Muscle of back (tissue), 11 donors: ENCODE data around the gene JAM3. TPM values are rescaled to one million over a fixed set of nuclear protein-coding genes. Genes with fewer than 3 reads are reported as not detected.
A peak's percentile ranks its signal among the peaks of the same experiment; 100 is the strongest.
"Not testable (repeated sequence)": the region's sequence is repeated elsewhere in the genome, so short reads cannot be mapped to it uniquely, and the experiment has no call there.

Experiments
- DNase-seq, 3 donors: peaks; one replicate each; pipeline versions ENCODE4 v3.0.0 to v3.0.0-alpha.2; 2013
- polyA plus RNA-seq, 10 donors: library from polyadenylated mRNA; unstranded; fragments of 120-200 nt; gene quantifications; one replicate each; pipeline ENCODE4 v1.2.1, GENCODE V29; 2013; ENCODE audit not compliant: insufficient read length in 10 of 10

JAM3 gene
- polyA plus RNA-seq, 10 donors: 103 to 158 (median 127) TPM

DNA sequence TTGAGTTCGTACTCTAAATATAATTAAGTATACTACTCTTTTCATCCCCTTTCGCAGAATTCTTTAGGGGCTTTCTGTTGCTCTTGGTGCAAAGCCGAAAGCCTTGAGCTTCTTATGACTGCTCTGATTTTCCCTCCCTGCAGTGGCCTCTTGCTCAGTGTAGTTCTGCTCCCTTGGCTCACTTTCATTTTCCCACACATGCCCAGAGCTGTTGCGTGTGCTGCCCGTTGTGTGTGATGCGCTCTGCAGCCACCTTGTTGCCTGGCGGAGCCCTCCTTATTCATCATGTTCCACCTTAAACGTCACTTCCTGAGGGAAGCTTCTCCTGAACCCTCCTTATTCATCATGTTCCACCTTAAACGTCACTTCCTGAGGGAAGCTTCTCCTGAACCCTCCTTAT is 23.1 kb downstream of the JAM3 start:
- DNase-seq: not testable (repeated sequence)

DNA sequence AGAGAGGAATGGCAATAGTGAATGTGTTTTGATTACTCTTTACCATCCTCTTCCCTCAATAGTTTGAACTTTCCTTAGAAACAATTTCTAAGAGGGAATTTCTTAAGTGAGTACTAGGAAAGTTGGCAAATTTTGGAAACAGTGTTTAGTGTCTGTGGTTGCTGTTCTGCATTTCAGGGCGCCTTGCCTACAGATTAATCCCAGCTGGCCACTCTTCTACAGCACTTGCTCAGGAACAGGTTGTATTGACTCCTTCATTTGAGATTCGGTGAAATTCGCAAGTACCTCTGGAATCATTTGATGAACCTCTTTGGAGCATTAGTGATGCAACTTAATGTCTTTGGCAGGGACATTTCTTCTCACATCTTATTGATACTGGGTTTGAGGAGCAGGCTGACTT is 28.3 kb downstream of the JAM3 start:
- DNase-seq: no peak

DNA sequence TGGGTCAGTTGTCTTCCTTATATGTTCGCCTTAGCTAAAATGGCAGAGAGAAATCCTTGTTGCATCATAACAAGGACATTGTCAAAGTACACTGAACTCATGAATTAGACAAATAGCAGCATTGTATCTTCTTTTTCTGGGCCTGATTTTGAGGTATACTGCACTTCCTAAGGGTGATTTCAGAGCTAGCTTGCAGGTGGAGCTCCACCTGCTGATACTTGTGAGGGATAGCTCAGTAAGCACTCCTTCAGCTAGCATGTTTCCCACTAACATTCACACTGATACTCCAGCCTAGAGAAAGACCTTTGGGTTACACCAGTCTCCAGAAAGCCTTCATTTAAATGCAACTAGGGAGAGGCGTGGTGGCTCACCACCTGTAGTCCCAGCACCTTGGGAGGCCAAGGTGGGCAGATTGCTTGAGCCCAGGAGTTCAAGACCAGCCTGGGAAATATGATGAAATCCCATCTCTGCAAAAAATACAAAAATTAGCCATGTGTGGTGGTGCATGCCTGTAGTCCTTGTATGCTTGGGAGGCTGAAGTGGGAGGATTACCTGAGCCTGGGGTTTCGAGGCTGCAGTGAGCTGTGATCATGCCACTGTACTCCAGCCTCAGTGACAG is 29.8 kb downstream of the JAM3 start:
- DNase-seq: no peak

DNA sequence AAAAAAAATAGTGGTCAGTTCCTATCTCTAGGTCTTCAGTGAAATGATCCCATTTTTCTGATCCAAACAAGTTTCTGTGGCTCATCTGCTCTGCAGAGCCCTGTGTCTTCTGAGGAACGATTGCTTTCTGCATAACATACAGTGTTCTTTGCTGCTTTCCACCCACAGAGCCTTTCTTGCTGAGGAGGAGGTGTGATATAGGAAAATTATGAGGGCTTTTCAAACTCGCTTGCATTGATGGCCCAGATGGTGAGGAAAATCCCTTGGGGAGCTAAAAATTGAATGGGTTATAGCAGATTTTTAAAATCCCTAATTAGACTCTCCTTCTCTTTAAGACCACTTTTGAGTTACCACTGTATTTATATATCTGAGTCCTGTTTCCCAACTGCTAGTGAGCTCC is 31.3 kb downstream of the JAM3 start:
- no peak for DNase-seq

DNA sequence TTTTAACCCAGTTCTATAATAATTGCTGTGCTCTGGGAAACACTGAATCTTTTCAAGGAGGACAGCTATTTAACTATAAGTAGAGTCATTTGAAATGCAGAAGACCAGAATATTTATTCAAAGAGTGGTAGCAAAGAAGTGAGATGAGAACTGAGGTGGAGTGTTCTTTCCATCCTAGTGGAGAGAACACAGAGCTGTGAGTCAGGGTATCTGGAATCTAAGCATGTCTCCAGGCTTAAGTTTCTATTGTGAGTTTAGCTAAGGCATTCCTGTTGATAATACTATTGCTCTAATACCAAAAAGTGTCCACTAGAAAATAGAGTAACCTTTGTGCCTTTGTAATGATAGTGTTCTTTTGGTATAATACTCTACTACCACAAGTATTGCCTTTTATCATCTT is 32.4 kb downstream of the JAM3 start:
- no peak for DNase-seq

DNA sequence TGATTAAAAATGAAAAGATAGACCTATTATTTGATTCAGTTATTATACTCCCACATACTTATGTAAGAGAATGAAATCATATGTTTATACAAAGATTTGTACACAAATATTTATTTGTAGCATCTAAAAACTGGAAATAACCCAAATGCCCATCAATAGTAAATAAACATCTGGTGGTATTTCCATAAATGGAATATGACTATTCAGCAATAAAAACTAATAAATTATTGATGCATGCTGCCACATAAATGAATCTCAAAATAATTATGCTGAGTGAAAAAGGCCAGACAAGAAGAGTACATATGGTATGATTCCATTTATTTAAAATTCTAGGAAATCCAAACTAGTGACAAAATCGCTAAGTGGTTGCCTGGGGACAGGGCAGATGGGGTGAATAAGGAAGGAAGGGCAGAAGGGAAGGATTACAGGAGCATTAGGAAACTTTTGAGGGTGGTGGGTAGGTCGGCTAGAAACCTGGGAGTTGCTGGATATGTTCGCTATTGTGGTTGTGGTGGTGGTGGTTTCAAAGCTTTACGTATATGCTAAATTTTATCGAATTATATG is 41.5 kb downstream of the JAM3 start:
- DNase-seq: no peak

DNA sequence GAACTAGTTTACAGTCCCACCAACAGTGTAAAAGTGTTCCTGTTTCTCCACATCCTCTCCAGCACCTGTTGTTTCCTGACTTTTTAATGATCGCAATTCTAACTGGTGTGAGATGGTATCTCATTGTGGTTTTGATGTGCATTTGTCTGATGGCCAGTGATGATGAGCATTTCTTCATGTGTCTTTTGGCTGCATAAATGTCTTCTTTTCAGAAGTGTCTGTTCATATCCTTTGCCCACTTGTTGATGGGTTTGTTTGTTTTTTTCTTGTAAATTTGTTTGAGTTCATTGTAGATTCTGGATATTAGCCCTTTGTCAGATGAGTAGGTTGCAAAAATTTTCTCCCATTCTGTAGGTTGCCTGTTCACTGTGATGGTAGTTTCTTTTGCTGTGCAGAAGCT is 44.9 kb downstream of the JAM3 start:
- DNase-seq: not testable (repeated sequence)

DNA sequence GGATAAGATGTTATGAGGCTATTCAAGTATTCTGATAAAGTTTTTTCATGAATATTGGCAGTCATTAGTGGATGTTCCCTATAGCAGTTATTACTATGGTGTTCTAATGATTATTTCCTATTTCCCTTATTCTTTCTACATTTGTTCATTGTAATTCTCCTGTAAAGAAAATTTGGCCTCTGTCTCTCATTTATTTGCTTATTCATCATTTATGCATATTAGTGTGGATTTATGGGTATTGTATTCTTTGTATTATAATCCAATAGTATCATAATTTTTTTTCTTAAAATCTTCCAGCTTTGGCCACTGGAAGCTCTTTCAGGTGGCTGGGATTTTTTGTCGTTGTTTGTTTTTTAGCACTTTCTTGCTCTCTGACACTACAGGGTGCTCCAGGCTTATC is 47.3 kb downstream of the JAM3 start:
- DNase-seq: no peak

DNA sequence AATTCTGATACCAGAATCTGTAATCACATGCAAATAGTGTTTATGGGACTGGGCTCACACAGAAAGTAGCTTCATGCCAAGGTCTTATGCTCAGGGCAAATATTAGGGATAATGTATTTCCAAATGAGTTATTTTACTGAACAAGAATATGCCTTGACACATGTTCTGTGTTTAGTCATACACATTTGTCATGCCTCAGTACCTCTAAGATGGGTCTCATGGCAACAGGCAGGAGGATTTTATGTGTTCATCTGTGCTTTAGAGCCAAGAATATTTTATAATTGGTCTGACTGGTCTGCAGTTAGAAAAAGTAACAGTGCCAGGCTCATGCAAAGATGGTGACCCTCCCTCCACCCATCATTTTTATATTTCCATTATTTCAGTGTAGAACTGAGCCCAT is 49.1 kb downstream of the JAM3 start:
- no peak for DNase-seq

DNA sequence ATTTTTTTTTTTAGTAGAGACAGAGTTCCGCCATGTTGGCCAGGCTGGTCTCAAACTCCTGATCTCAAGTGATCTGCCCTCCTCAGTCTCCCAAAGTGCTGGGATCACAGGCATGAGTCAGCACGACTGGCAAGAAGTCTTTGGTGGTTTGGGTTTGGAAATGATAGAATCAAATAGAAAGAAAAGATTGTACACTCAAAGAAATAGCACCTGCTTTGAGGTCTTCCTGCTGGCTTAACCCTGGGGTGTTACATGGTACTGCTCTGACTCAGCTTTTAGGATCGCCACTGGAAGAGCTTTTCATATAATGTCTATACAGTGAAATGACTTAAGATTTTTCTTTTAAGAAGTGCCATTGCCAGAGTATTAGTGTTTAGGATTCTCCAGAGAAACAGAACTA is 50.2 kb downstream of the JAM3 start:
- DNase-seq: no peak

DNA sequence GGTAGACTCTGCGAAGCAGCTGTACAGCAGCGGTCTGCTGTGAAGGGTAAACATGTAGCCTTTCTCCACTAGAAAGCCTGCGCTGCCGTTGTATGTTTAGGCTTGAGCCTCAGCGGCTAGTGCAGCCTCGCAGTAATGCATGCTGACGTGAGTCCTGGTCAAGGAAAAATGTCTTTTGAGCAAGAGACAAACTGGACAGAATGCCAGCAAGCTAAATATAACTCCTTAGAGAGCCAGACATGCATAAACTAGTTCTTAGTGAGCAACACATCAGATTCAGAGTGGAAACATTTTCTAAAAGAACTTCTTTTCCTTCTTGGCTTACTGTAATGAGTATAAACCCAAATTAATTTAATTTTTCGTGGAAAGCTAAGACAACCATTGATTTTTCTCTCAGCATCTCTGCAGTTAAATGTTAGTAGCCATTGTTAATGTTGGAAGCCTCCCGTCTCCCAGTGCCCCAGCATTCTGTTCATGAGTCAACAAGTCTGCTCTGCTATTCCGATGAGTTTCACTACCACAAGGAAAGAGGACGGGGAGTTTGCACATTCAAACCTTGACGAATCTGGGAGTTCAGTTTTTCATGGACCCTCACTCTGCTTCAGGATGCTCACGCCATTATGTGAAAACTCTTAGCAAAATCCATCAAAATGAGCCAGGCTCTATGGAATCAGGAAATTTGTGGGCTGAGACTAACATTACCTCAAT is 51.4 kb downstream of the JAM3 start:
- peak; percentile 86 to 94 (median 90) for DNase-seq

DNA sequence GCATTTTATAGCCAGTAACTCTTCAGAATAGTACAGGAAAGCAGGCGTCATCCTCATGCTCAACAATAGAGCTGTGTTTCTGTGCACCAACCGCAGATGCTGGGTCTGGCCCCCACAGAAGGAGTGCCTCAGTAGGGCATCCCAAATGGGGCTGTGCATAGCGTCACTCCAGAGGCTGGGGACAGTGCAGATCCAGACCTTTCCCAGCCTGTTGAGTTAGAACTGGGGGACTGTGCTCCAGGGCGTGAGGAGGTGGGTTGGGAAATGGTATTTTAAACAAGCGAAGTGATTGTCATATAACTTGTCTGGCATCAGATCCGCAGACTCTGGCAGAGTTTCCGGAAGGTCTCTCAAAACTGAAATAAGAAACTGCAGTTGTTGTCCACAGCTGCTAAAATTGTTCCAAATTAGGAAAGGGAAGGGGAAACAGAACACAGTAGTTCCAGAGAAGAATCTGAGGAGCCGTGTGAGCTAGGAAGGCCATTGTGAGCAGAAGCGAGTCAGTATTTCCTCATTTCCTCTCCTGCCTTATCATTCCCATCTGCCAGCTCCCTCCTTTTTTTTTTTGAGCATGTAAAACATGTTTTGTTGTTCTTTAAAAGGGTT is 52.2 kb downstream of the JAM3 start:
- DNase-seq: peak; percentile 78 to 92 (median 81)

DNA sequence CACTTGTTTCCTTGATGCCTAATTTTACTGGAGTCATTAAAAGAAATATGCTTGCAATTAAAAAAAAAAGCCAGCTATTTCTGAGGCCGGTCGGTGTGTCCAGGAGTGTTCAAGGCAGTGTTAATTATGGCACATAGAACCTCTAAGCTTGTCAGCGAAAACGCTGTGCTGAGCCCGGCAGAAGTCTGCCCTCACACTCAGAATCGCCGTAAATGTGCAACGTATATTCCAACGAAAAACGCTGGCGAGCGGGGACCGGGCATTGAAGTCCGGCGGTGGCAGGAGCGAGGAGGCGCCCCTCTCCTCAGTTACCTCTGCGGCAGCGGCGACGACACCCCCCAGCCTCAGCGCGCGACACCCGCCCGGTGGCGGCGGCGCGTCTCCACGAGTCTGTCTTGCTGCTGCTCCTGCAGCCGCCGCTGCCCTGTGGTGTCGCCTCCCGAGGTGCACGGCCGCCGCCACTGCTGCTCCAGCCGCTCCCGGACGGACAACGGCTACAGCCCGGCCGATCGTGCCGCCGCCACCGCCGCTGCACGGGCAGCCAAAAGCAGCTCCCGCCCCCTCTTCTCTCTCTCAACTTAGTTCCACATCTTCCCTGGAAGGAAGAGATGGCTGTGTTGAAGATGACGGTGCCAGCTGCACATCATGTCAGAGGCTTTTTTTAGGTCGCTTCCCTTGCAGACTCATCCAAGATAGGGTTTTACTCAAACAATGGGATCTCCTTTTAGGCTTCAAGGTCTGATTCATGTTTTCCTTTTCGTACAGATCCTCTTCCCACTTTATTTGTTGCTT is 56.0 kb downstream of the JAM3 start:
- DNase-seq: peak; percentile 39 to 84 (median 54)

DNA sequence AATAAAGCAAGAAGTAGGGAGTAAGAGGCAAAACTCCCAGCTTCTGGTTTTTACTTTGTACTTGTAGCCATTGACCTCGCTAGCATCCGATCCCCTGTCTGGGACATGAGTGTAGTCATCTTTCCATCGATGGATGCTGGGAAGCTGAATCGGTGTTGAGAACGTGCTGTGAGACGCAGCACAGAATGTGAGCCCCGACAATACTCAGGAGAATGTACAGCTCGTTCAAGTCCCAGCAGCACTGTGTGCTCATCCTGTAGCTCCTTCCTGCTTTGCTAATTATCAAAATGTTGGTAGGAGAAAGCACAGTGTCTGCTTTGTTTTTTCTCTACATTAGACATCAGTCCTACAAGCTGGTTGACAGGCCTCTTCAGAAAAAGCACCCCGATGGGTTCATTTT is 56.6 kb downstream of the JAM3 start:
- DNase-seq: peak in 1 of 3 donors; percentile 20

DNA sequence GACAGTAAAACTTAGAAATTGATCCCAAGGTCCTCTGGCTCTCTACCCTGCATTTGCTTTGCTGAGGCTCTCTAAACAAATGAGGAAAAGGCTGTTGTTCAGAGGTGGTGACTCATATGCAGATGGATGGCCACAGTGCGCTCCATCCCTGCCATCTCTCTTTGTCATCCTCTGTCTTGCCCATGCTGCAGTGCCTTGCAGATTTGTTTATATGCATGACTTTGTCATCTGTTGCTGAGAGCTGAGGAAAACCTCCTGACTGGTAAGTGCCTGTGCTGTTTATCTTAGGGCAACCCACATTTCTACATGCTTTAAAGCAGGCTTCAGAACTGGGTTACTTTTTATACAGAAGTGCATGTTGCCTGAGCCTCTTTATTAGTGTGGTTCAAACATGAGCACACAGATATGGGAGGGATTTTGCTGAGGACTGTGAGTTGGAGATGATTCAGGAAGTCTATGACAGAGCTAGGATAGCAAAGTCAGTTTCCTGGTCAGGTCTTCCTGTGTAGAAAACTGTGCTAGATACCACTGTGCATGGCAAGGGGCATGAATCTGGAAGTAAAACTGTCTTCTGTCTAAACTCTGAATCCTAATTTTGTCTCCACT is 57.4 kb downstream of the JAM3 start:
- peak in 1 of 3 donors; percentile 43 for DNase-seq

DNA sequence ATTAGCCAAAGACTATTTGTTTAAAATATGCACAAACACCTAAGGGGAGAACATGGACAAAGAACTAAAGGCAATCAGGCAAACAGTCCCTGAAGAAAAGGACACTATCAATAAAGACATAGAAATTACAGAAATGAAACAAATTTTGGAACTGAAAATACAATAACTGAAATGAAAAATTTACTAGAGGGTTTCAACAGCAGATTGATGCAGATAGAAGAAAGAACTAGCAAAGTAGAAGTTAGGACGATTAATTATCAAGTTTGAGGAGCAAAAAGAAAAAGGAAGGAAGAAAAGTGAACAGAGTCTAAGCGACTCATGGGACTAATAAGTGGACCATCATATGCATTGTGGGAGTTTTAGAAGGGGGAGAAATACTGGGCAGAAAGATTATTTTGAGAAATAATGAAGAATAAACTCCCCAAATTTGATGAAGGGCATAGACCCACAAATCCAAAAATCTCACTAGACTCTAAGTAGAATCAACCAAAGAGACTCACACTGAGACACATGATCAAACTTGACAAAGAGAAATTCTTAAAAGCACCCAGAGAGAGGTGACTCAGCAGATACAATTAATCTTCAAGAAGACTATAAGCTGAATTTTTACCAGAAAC is 62.9 kb downstream of the JAM3 start:
- no peak for DNase-seq

DNA sequence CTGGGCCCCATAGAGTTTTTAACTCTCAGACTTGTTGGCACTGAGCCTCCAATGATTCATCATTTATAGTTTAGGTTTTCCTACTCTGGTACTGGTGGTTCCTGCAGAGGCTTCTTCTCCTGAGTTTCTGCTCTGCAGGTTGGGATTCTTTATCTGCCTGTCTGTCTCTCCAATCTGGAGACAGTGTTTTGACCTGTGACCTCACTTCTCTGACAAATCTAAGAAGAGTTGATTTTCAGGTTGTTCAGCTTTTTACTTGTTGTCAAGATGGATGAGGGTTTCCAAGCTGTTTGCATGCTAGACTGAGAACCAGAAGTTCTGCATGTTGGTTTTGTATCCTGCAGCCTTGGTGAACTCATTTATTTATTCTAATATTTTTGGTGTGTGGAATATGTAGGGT is 63.9 kb downstream of the JAM3 start:
- no peak for DNase-seq

DNA sequence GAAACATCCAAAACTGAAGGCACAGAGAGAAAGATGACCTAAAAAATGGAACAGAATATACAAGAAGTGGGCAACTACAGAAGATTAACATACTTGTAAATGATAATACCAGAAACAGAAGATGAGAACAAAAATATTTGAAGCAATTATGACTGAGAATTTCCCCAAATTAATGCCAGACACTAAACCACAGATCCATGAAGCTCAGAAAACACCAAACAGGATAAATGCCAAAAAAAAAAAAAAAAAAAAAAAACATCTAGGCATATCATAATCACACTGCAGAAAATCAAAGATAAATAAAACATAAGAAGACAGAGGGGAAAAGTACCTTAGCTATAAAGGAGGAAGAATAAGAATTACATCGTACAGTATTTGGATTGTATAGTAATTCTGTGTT is 65.3 kb downstream of the JAM3 start:
- no peak for DNase-seq

DNA sequence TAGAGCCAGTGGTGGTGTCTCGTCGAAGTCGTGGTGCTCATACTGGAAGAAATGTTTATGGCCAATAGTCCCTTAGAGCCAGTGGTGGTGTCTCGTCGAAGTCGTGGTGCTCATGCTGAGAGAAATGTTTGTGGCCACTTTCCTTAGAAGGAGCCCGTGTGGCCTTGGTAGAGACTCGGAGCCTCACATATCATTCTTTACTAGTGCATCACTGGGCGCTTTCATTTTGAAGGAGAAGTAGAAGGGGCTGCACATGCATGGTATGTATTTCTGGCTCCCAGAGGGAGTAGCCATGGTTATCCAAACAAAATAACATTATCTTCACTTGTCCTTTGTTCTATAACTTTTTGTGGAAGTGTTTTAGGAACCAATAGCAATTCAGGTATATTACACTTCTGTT is 69.5 kb downstream of the JAM3 start:
- no peak for DNase-seq

DNA sequence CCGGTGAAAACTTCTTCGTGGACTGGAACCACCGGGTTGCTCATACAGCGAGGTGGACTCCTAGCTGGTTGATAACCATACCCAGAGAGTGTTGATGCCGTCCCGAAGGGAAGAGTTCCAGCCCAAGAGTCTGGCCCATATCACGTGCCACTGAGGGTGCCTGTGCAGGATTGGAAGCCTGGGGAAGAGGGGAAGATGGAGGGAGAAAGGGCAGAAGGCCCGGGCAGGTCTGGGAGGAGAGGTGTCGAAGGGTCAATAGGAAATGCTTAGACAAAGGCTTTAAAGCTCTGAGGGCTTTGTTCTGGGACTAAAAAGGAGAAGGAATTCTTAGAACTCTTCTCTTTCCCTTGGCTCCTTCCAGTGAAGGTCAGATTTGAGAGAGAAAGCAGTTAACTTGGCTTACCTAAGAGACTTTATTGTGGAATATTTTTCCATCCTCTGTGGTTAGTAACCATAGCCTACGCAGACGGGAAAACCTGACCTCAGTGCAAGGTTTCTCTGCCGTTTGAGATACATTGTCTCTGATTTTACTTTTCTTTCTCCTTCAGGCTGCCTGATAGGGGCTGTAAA is 70.5 kb downstream of the JAM3 start:
- DNase-seq: no peak

DNA sequence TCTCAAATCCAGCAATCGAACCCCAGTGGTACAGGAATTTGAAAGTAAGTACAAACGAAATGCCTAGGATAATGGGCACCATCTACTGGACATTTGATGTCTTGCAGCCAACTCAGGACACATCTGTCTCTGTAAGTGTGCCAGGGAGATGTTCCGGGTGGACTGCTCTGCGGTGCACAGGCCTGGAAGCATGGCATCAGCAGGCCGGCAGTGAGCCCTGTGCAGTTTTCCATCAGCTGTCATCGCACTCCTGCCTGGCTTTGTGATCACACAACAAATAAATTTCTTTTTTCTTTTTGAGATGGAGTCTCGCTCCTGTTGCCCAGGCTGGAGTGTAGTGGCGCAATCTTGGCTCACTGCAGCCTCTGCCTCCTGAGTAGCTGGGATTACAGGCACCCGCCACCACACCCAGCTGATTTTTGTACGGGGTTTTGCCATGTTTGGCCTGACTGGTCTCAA is 71.0 kb downstream of the JAM3 start:
- DNase-seq: peak; percentile 78 to 92 (median 85)
